GM21447 (cell line): Measurements from ENCODE around the gene CAMTA2.
A peak's percentile ranks its signal among the peaks of the same experiment; 100 is the strongest.

ENCODE experiments used
- ATAC-seq: cut with Tn5 transposase; IDR thresholded peaks from one replicate; pipeline ENCODE4 v1.9.1; 2021; ENCODE audit not compliant: unreplicated experiment

Gene CAMTA2

DNA sequence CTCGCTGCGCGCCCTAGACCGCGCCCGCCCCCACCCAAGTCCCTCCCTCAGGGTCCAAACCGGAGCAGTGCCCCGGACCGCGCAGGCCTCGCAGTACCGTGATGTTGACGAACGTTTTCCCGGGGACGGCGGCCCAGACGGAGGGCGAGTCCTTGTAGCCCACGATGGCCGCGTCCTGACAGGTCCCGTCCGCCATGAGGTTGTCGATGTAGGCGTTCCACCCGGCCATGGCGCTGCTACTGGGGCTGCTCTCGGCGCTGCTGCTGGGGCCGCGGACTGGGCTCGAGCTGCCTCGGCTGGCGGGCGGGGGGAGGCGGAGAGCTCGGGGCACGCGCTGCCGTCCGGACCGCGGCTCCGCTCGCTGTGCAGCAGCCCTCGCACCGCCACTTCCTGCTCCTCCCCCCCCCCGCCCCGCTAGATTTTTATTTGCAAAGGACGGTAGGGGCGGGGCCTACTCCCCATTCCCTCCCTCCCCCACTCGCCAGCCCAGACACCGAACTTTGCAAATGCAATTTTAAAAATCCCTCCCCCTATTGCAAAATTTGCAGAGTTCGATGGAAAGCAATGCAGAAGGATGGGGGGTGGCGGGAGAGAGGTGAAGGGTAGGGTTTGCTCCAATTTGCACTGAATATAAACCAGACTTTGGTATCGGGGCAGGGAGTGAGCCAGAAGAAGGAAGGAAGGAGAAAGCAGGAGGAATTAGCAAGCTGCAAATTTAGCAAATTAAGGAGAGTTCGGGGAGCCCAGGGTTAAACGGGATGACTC, 39.1 kb downstream of the CAMTA2 start, which contains the start of gene PFN1:
PFN1 (minus strand) TSS at position 365 of the 765 bp plus-strand sequence; CDS start at position 229, 136 bp downstream.
- ATAC-seq, result peak; percentile 9

DNA sequence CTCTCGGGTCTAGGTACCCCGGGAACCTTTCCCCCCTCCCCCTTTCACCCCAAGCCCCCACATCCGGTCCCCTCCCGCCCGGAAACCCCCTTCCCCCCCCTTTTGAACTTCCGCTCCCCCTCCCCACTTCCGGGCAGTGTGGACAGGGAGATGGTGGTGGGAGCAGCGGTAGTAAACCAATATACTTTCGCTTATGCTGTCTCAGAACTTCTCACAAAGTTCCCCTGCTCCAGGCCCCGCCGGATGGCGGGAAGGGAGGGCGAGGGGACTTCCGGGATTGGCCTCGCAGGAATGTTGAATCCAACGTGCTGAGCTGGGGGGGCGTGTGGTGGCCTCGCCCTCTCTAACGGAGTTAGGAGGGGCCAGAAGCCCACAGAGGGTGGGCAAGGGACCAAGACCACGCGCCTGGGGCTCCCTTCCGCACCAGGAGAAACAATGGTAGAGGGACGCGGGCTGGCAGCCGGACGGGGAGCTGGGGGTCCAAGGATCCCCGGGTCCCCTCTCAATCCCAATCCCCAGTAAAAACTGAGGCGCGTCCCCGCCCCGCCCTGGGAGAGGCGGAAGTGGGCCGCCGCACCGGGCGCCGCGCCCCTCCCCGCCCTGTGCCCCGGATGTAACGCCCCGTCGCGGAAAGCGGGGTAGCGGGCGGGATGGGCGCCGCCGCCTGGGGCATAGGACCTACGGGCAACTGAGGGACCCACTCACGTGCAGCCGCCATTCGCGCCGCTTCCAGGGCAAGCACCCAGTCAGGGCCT, 39.9 kb downstream of the CAMTA2 start:
- no peak for ATAC-seq

DNA sequence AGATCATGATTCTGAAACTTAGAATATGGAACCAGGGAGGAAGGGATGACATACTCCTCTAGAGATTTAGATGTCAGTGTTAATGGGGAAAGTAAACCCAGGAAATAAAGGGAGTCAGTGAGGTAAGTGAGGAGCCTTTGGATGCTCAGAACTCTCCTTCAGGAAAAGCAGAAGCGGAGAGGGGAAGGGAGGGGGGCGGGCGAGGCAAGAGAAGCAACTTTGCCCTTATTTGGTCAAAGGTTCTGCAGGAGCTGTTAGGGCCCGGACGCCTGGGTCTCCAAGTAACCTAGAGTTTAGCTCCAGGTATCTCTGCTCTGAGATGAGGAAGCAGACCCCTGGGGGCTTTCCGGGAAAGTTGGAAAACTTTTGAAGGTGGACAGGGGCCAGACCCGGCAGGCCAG, 40.5 kb downstream of the CAMTA2 start:
- ATAC-seq, result no peak

DNA sequence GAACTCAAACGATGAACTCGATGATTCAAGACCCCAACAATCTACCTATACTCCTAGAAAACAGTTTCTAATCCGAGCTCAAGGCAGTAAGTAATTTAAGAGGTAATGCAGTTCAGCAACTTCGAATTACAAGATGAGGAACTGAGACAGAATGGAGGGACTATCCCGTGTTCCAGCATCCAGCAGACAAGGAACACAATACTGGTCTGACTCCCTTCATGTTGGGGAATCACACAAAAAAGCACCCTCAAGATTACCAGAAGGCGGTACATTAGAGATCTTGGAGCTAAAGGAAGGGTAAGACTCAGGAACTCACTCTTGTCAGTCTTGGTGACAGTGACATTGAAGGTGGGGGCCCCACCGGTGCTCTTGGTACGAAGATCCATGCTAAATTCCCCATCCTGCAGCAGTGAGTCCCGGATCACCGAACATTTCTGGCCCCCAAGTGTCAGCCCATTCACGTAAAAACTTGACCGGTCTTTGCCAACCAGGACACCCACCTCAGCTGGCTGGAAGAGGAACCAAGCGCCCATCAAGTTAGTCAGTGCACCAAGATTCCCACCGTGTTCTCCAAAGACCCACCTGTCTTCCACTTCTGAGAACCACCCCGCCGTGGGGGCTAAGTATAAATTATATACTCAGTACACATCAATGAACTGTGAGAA, 41.0 kb downstream of the CAMTA2 start:
- no peak for ATAC-seq

- no peak for ATAC-seq
Measured at GRCh38 chr17:4945944-4946280, 41.6 kb downstream of the CAMTA2 start.

DNA sequence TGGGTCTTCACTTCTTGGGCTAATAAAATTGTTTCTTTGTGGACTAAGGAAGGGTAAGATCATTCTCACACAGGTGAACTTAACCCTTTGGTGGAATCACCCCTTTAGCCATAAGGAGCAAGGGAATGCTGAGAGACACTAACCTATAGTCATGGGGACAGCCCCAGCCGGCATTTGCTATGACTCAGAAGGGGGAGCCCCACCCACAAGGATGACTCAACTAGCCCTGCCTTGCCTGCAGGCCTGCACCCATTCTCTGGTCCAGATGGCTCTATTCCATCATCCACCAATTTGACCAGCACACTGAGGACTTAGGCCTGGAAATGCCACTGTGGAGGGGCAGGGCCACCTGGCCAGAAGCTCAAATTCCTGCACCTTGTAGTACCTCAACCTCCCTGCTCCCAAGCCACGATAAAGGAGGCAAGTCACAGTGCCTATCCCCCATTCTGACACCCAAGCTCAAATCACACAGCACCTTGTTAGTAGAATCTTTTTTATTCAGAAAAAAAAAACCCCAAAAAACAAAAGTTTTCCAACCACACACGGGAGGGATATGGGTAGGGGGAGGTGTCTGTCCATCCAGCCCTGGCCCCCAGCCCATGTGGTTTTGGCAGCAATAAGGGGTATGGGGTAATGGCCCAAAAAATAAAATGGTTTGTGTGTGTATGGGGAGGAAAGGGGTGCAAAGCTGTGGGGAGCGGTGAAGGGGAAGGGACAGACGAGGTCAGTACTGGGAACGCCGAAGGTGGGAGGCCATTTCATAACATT, 42.1 kb downstream of the CAMTA2 start:
- ATAC-seq, result no peak

GRCh38 chr17:4944554-4945175, 42.8 kb downstream of the CAMTA2 start:
- ATAC-seq, result no peak

GRCh38 chr17:4944163-4944553, 43.3 kb downstream of the CAMTA2 start:
- no peak for ATAC-seq

DNA sequence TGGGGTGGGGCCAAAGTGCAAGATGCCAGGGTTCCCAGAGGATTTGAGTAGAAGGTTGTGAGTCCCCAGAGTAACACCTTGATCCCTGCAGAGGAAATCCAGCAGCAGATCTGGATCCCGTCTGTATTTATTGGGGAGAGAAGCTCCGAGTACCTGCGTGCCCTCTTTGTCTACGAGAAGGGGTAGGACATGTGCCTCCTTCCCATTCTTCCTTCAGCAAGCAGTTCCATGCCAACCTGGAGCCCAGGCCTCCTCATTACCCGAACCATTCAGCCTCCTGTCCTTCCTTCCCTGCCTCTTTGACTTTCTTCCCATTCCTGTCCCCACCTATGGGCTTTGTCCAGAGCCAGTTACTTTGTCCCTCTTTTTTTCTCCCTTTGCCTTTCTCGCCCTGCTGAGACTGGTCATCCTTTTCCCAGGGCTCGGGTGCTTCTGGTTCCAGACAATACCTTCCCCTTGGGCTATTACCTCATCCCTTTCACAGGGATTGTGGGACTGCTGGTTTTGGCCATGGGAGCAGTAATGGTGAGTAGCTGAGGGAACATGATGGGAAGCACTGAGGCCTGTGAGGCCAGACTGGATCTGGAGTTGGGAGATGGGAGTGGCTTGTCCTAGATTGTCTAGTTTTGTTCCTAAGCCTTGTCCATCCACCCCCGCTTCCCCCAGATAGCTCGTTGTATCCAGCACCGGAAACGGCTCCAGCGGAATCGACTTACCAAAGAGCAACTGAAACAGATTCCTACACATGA, 44.5 kb downstream of the CAMTA2 start:
- no peak for ATAC-seq

GRCh38 chr17:4941319-4941610, 46.2 kb downstream of the CAMTA2 start:
- no peak for ATAC-seq

DNA sequence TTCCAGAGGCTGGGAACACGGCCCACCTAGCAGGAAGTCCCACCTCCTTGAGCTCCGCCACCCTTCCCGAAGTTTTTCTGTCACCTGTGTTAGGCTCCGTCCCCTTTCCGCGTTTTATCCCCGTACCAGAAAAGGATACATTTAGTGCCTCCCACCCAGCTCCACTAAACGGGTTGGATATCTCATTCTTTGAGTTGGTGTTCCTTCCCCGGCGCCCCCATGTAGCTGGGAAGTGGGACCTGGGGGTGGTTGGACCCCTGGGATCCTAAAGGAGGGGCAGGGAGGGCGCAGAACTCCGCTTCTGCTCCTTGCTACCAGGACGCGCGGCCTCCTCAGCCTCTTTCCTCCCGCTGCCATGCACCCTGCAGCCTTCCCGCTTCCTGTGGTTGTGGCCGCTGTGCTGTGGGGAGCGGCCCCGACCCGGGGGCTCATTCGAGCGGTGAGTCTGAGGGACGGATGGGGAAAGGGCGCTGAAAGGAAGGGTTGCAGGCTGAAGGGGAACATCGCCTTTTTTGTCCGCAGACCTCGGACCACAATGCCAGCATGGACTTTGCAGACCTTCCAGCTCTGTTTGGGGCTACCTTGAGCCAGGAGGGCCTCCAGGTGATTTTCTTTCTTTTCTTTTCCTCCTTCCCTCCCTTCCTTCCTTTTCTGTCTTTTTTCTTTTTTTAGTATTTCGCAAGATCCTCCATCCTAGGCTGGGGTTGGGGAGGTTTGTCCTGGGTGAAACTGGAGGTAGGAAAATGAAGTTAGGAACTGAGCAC, 46.7 kb downstream of the CAMTA2 start:
- peak; percentile 2 for ATAC-seq

DNA sequence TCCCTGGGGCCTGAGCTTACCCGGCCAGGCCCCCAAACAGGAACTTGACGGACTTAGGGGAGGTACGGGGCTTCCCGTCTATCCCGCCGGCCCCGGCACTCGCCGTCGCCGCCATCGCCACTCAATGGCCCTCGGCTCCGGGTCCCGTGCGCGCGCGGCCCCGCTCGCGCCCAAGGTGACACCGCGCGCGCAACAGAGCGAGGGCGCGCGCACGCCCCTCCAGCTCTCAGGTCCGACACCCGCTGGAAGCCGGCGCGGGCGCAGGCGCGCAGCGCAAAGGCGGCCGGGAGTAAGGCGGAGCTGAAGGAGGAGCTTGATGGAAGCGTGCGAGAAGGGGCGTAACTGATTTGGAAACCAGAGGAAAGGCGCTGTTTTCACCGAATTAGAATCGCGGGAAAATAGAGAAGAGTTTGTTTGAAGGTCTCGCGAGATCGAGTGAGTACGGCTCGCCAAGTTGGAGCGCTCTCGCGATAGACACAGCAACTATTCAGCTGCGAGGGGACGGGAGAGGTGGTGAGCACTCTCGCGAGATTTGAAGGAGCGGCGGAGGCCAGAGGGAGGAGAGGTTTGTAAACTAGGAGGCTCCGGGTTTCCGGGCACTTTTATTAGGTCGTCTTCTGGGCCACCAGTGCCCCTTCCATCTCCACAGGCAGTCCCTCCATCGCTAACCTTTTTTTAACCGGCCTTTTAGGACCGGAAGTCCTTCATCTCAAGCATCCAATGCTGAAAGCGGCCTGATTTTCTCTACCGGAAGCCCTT, 47.5 kb downstream of the CAMTA2 start, which contains the start of the genes RNF167 and SLC25A11:
RNF167 (plus strand) TSS at position 473 of the 759 bp plus-strand sequence. CDS start 642 bp downstream, outside the sequence.
SLC25A11 (minus strand) TSS at position 251 of the 759 bp plus-strand sequence; CDS start at position 115, 136 bp downstream.
- ATAC-seq, result peak; percentile 69

DNA sequence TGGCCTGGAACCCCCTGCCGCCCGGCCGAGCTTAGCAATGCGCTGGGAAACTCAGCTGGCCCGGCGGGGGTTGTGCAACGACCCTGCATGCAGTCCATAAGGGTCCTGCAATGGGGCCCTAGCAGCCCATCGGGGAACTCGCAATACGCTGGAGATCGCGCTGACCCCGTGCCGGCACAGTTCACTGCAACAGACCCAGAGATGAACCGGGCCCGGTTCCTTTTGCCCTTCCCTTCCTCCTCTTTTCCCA, 48.0 kb downstream of the CAMTA2 start:
- peak; percentile 6 for ATAC-seq

DNA sequence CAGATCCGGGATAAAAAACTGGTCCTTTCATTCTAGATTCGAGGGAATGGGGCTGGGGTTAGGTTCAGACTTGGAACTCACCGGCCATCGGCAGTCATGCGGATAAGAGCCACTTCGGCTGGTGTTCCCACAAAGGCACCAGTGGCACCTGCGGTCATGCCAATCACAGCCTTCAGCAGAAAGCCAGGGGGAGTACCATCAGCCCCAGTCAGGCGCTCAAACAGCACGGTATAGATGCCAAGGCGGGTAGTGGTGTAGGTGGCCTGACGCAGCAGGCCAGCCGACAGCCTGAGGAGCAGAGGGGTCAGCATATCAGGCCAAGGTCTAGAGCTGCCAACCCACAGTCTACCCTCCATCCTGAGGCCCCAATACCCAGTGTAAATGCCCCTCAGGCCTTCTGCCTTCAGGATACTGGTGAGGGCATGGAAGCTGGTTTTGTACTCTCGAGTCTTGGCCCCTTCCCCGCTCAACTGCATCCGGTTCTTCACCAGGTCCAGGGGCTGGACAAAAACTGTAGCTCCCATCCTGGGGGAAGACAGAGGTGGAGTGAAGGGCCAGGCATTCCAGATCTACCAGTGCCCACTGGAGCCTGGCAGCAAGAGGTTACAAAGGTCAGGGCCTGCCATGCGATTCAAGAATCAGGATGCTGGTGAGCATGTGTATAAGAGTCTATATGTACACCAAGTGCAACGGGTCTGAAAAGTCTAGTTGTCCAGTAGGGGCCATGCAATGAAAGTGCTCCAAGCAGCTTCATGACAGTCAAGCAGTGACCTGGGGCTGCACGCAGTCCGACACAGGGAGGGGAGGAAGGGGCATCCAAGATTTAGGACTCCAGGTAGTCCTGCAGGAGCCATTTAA, 48.6 kb downstream of the CAMTA2 start:
- ATAC-seq, result peak; percentile 1

- no peak for ATAC-seq
Measured at GRCh38 chr17:4938069-4938491, 49.4 kb downstream of the CAMTA2 start.

DNA sequence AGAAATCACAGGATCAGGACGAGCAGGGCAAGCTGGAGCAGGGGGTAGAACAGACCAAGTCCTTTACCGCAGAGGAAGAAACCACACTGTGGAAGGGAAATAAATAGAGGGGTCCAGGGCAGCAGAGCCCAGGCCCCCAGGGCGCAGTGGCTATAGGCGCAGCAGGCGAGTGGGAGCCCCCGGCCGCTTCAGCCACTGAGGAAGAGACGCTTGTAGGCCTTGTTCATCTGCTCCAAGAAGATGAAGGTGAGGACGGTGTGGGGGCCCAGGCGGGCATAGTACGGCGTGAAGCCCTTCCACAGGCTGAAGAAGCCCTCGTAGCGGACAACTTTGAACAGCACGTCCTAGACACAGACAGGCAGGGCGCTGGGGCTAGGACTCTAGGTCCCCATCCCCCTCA, 49.9 kb downstream of the CAMTA2 start:
- no peak for ATAC-seq

DNA sequence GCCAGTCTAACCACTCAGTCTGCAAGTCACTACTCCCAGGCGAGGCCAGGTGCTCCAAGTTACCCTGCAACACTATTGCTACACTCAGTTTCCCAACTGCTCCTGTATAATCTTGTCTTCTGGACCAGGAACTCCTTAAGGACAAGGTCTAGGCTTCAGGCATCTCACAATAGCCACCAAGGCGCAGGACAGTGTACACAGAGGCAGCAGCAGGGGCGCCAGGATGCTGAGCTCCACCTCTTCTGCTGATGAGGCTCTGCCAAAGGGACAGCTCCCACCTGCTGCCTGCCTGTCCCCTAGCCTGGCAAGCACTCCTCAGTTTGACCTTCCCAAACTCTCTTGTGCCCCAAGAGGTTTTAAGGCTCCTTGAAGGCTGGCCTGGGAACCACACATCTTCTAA, 51.0 kb downstream of the CAMTA2 start:
- no peak for ATAC-seq

- ATAC-seq, result no peak
Measured at GRCh38 chr17:4935650-4936049, 51.8 kb downstream of the CAMTA2 start.
